ENCODE measurements around the gene SLC35B2.

GRCh38 chr6:44303842-44304241 is 46.5 kb upstream of the SLC35B2 start:
- TF ChIP-seq POLR2A (IDR thresholded peaks at IDR 0.05) (no peak), CTCF (IDR thresholded peaks at IDR 0.05) (no peak)

Data from ovary (tissue), 3 donors.